Cardiac muscle cell (in vitro differentiated cells and primary cell): Measurements from ENCODE around the gene CDK5RAP2. TPM values are rescaled to one million over a fixed set of nuclear protein-coding genes. Genes with fewer than 3 reads are reported as not detected.
"Not testable (repeated sequence)": the region's sequence is repeated elsewhere in the genome, so short reads cannot be mapped to it uniquely, and the experiment has no call there.

Source experiments
- DNase-seq, 2 donors: peaks; one replicate each; pipeline versions ENCODE4 v3.0.0 to v3.0.0-alpha.2; 2010 to 2017; ENCODE audit warnings: low read depth in 1 of 2, low spot score in 1 of 2
- H3K27ac ChIP-seq: fragments of 200-600 bp; sonication (generic); 2 replicates; pipeline ENCODE4 v1.5.1; 2016
- H3K27me3 ChIP-seq: fragments of 200-600 bp; sonication (generic); 2 replicates; pipeline ENCODE4 v1.6.0; 2016; ENCODE audit warnings: control low read depth
- H3K36me3 ChIP-seq: fragments of 200-600 bp; sonication (generic); 2 replicates; pipeline ENCODE4 v1.5.1; 2016; ENCODE audit warnings: control low read depth
- H3K4me1 ChIP-seq: fragments of 200-600 bp; sonication (generic); 2 replicates; pipeline ENCODE4 v1.8.1; 2017; ENCODE audit warnings: low read depth, mild to moderate bottlenecking, mixed run types
- H3K4me3 ChIP-seq: fragments of 200-600 bp; sonication (generic); 2 replicates; pipeline ENCODE4 v1.5.1; 2016; ENCODE audit warnings: mild to moderate bottlenecking
- H3K9me3 ChIP-seq: fragments of 200-600 bp; sonication (generic); 2 replicates; pipeline ENCODE4 v1.5.1; 2017; ENCODE audit warnings: low read depth, mild to moderate bottlenecking, control low read depth
- CTCF ChIP-seq: IDR thresholded peaks from 2 replicates; pipeline ENCODE4 v1.5.1; 2012; ENCODE audit warnings: low read depth, mild to moderate bottlenecking, low read length
- polyA plus RNA-seq: library from polyadenylated mRNA; unstranded; fragments of >200 nt; fragmentation: Nextera tagmentation; extraction: Ambion mirVana; gene quantifications from 2 replicates; pipeline ENCODE4 v1.2.1, GENCODE V29; 2016
- total RNA-seq: library from RNA; depleted of rRNA; stranded (reverse); fragments of >200 nt; gene quantifications from 2 replicates; pipeline ENCODE4 v1.2.3, GENCODE V29; 2016

Gene CDK5RAP2
- 35.6 and 60.4 TPM in 2 replicates for total RNA-seq
- 33.5 and 52.7 TPM in 2 replicates for polyA plus RNA-seq

GRCh38 chr9:120580051-120580896 is at the start of gene CDK5RAP2:
Gene CDK5RAP2 (minus strand): TSS chr9:120580167. CDS start chr9:120579978, 189 bp downstream.
- H3K36me3 ChIP-seq, result no peaks in the 10 kb centered on the region
- peak; percentile 97 to 99 for DNase-seq
- peak within 1 kb of the TSS; percentile 81 for H3K4me3 ChIP-seq
- H3K27me3 ChIP-seq, result no peaks in the 10 kb centered on the region
- H3K27ac ChIP-seq, result peak within 1 kb of the TSS; percentile 75
- H3K9me3 ChIP-seq, result no peaks in the 10 kb centered on the region
- no peaks in the 10 kb centered on the region for H3K4me1 ChIP-seq
- no peak for TF ChIP-seq CTCF

- not testable (repeated sequence) for H3K4me1 ChIP-seq, DNase-seq, H3K4me3 ChIP-seq, H3K36me3 ChIP-seq, H3K27me3 ChIP-seq, H3K27ac ChIP-seq, H3K9me3 ChIP-seq
Measured at GRCh38 chr9:120628925-120629497, 49.0 kb upstream of the CDK5RAP2 start.

GRCh38 chr9:120628207-120628924 is 48.4 kb upstream of the CDK5RAP2 start:
- Histone ChIP-seq H3K4me3 (no peak overlapping the region), H3K36me3 (no peaks in the 10 kb centered on the region), H3K27me3 (no peaks in the 10 kb centered on the region), H3K4me1 (no peaks in the 10 kb centered on the region), H3K9me3 (no peaks in the 10 kb centered on the region), H3K27ac (no peak overlapping the region)
- DNase-seq, result no peak
- no peak for TF ChIP-seq CTCF

GRCh38 chr9:120627073-120627472 is 47.1 kb upstream of the CDK5RAP2 start:
- no peak for TF ChIP-seq CTCF

GRCh38 chr9:120626512-120626911 is 46.5 kb upstream of the CDK5RAP2 start:
- H3K27ac ChIP-seq, result no peak overlapping the region
- H3K9me3 ChIP-seq, result no peaks in the 10 kb centered on the region
- TF ChIP-seq CTCF, result no peak
- no peak overlapping the region for H3K4me3 ChIP-seq
- H3K36me3 ChIP-seq, result no peaks in the 10 kb centered on the region
- no peaks in the 10 kb centered on the region for H3K4me1 ChIP-seq
- DNase-seq, result no peak
- no peaks in the 10 kb centered on the region for H3K27me3 ChIP-seq

More at GRCh38 chr9:120627073-120627472, 47.1 kb upstream of the CDK5RAP2 start:
- Histone ChIP-seq H3K9me3 (no peaks in the 10 kb centered on the region), H3K27me3 (no peaks in the 10 kb centered on the region), H3K4me3 (no peak overlapping the region), H3K36me3 (no peaks in the 10 kb centered on the region), H3K27ac (no peak overlapping the region), H3K4me1 (no peaks in the 10 kb centered on the region)
- DNase-seq, result no peak

GRCh38 chr9:120625222-120625621 is 45.3 kb upstream of the CDK5RAP2 start:
- H3K27ac ChIP-seq, result no peak overlapping the region
- H3K27me3 ChIP-seq, result no peaks in the 10 kb centered on the region
- no peaks in the 10 kb centered on the region for H3K4me1 ChIP-seq
- no peak overlapping the region for H3K4me3 ChIP-seq
- H3K36me3 ChIP-seq, result no peaks in the 10 kb centered on the region
- TF ChIP-seq CTCF, result no peak
- peak in 1 of 2 donors; percentile 34 for DNase-seq
- no peaks in the 10 kb centered on the region for H3K9me3 ChIP-seq
